Jurkat, Clone E6-1 (cell line): ENCODE data around the gene PDZD11.
"Not testable (repeated sequence)": the region's sequence is repeated elsewhere in the genome, so short reads cannot be mapped to it uniquely, and the experiment has no call there.

ENCODE experiments used
- DNase-seq: peaks from one replicate; pipeline ENCODE4 v3.0.0-alpha.2; 2011; ENCODE audit warnings: low read depth, low spot score
- H3K4me3 ChIP-seq: 2 replicates; pipeline ENCODE4 v1.5.1; 2011; ENCODE audit warnings: mild to moderate bottlenecking, low read length, control low read depth, moderate library complexity

The PDZD11 gene

GRCh38 chrX:70262952-70263567 lies 26.7 kb downstream of the PDZD11 start:
- no peak overlapping the region for H3K4me3 ChIP-seq
- peak; percentile 0 for DNase-seq

- no peak for DNase-seq
- H3K4me3 ChIP-seq = no peak within 1 kb of the TSS
These were observed 29.6 kb downstream of the PDZD11 start, which contains the start of gene P2RY4 for GRCh38 chrX:70260104-70260503. TSS of gene P2RY4 (minus strand) at chrX:70260204. CDS start at chrX:70259624, 580 bp downstream.

GRCh38 chrX:70257423-70258288 lies 32.1 kb downstream of the PDZD11 start:
- no peak for DNase-seq
- H3K4me3 ChIP-seq = no peak overlapping the region

- no peak for DNase-seq
- no peak overlapping the region for H3K4me3 ChIP-seq
These were observed 34.3 kb downstream of the PDZD11 start for GRCh38 chrX:70255452-70255851.

- no peak for DNase-seq
- H3K4me3 ChIP-seq = no peak overlapping the region
These were observed 34.8 kb downstream of the PDZD11 start for GRCh38 chrX:70254909-70255308.

GRCh38 chrX:70254063-70254400 lies 35.7 kb downstream of the PDZD11 start:
- no peak for DNase-seq
- H3K4me3 ChIP-seq = no peak overlapping the region

- DNase-seq = no peak
- no peak overlapping the region for H3K4me3 ChIP-seq
These were observed 36.2 kb downstream of the PDZD11 start for GRCh38 chrX:70253377-70254062.

- no peak overlapping the region for H3K4me3 ChIP-seq
- DNase-seq = no peak
These were observed 37.2 kb downstream of the PDZD11 start for GRCh38 chrX:70252491-70252890.

GRCh38 chrX:70247252-70247651 lies 42.5 kb downstream of the PDZD11 start:
- no peak for DNase-seq
- H3K4me3 ChIP-seq = no peak overlapping the region

GRCh38 chrX:70244881-70245280 lies 44.8 kb downstream of the PDZD11 start:
- DNase-seq = no peak
- no peak overlapping the region for H3K4me3 ChIP-seq

GRCh38 chrX:70243601-70244000 lies 46.1 kb downstream of the PDZD11 start:
- H3K4me3 ChIP-seq, DNase-seq: not testable (repeated sequence)

GRCh38 chrX:70241501-70241900 lies 48.2 kb downstream of the PDZD11 start:
- H3K4me3 ChIP-seq = no peak overlapping the region
- no peak for DNase-seq

- DNase-seq = no peak
- H3K4me3 ChIP-seq = no peak overlapping the region
These were observed 49.0 kb downstream of the PDZD11 start for GRCh38 chrX:70240751-70241150.
